K562 (cell line): Measurements from ENCODE around the gene PPM1H. TPM values are rescaled to one million over a fixed set of nuclear protein-coding genes. Genes with fewer than 3 reads are reported as not detected.

Source experiments
- BMI1 ChIP-seq: fragments of 150-350 bp; IDR thresholded peaks from 2 replicates; pipeline ENCODE4 v1.6.1; 2014; ENCODE audit warnings: low read length
- CREB1 ChIP-seq, 2 experiments: sonication (generic) in 1 of 2; formaldehyde crosslinking in 1 of 2; IDR thresholded peaks; 2 replicates each; pipeline versions ENCODE4 v1.6.1 to v1.8.0; 2012 to 2022; ENCODE audit warnings: inconsistent platforms in 1 of 2, mild to moderate bottlenecking in 1 of 2, missing genetic modification reagents in 1 of 2, moderate library complexity in 1 of 2
- IFI16 ChIP-seq: fragments of 250-450 bp; sonication (Bioruptor Pico); IDR thresholded peaks from 2 replicates; pipeline ENCODE4 v2.1.2; 2022; ENCODE audit warnings: mild to moderate bottlenecking, inconsistent platforms
- MAFG ChIP-seq: fragments of 450-650 bp; conservative IDR thresholded peaks from 2 replicates; pipeline ENCODE4 v1.6.1; 2016; ENCODE audit warnings: missing genetic modification characterization, missing compliant biosample characterization
- MED1 ChIP-seq: sonication (generic); formaldehyde crosslinking; IDR thresholded peaks from 2 replicates; pipeline ENCODE4 v1.8.1; 2023; ENCODE audit warnings: missing genetic modification reagents, borderline replicate concordance
- MYC ChIP-seq, 2 experiments: fragments of 250-450 bp in 1 of 2; sonication (Bioruptor Pico) in 1 of 2; IDR thresholded peaks; 2 replicates each; pipeline versions ENCODE4 v1.5.1 to v1.6.1; 2012 to 2021; ENCODE audit warnings: low read depth in 2 of 2, borderline replicate concordance in 1 of 2, improper control_type of control experiment in 1 of 2, low read length in 1 of 2, mild to moderate bottlenecking in 1 of 2, moderate library complexity in 1 of 2
- MYNN ChIP-seq, 2 experiments: sonication (generic); formaldehyde crosslinking in 1 of 2; IDR thresholded peaks; 2 replicates each; pipeline versions ENCODE4 v1.5.0 to v1.6.1; 2016 to 2020; ENCODE audit warnings: antibody characterized with exemption in 1 of 2, missing genetic modification reagents in 1 of 2
- NR3C1 ChIP-seq: sonication (generic); formaldehyde crosslinking; IDR thresholded peaks from 2 replicates; pipeline ENCODE4 v1.8.1; 2022; ENCODE audit warnings: missing genetic modification reagents
- POLR2B ChIP-seq: fragments of 450-650 bp; IDR thresholded peaks from 2 replicates; pipeline ENCODE4 v1.6.1; 2018; ENCODE audit warnings: low read depth; ENCODE audit not compliant: partially characterized antibody
- PTBP1 ChIP-seq: fragments of 200-400 bp; formaldehyde crosslinking; IDR thresholded peaks from 2 replicates; pipeline ENCODE4 v1.6.1; 2017; ENCODE audit warnings: low read depth, low read length
- PTRF ChIP-seq: fragments of 450-650 bp; IDR thresholded peaks from 2 replicates; pipeline ENCODE4 v1.6.1; 2016; ENCODE audit warnings: mild to moderate bottlenecking, missing genetic modification characterization, missing compliant biosample characterization
- RBM39 ChIP-seq: fragments of 200-400 bp; formaldehyde crosslinking; optimal IDR thresholded peaks from 2 replicates; pipeline ENCODE3; 2018; ENCODE audit warnings: low read depth, low read length
- RFX1 ChIP-seq: fragments of 450-650 bp; IDR thresholded peaks from 2 replicates; pipeline ENCODE4 v1.6.1; 2016; ENCODE audit warnings: mild to moderate bottlenecking, moderate library complexity
- THRA ChIP-seq: fragments of 450-650 bp; IDR thresholded peaks from 2 replicates; pipeline ENCODE4 v1.6.1; 2017; ENCODE audit warnings: mild to moderate bottlenecking, moderate library complexity
- XRCC3 ChIP-seq: fragments of 450-650 bp; IDR thresholded peaks from 2 replicates; pipeline ENCODE4 v1.6.1; 2017; ENCODE audit warnings: mild to moderate bottlenecking, moderate library complexity
- ZNF239 ChIP-seq: fragments of 250-450 bp; sonication (Bioruptor Pico); IDR thresholded peaks from 2 replicates; pipeline ENCODE4 v1.4.0; 2020; ENCODE audit warnings: mild to moderate bottlenecking
- ZNF253 ChIP-seq: fragments of 250-450 bp; sonication (Bioruptor Pico); conservative IDR thresholded peaks from 2 replicates; pipeline ENCODE4 v1.6.1; 2021; ENCODE audit warnings: mild to moderate bottlenecking
- ZNF511 ChIP-seq: sonication (generic); formaldehyde crosslinking; IDR thresholded peaks from 2 replicates; pipeline ENCODE4 v1.8.0; 2022; ENCODE audit warnings: mild to moderate bottlenecking, missing genetic modification reagents
- ZNF518B ChIP-seq: fragments of 250-450 bp; sonication (Bioruptor Pico); IDR thresholded peaks from 2 replicates; pipeline ENCODE4 v1.5.0; 2021; ENCODE audit warnings: mild to moderate bottlenecking, moderate library complexity
- ZNF583 ChIP-seq: fragments of 250-450 bp; sonication (Bioruptor Pico); IDR thresholded peaks from 2 replicates; pipeline ENCODE4 v1.4.0; 2020
- ZNF592 ChIP-seq: fragments of 450-650 bp; IDR thresholded peaks from 2 replicates; pipeline ENCODE4 v1.6.1; 2017; ENCODE audit warnings: antibody characterized with exemption, mild to moderate bottlenecking
- polyA plus RNA-seq, 8 experiments: library from polyadenylated mRNA; depleted of rRNA in 4 of 8; stranded (reverse) in 5 of 8; unstranded in 3 of 8; fragments of >200 nt; fragmentation: Nextera tagmentation in 2 of 8; fragmentation: Illumina TruSeq in 1 of 8; extraction: Ambion mirVana in 2 of 8; extraction: Trizol in 1 of 8; gene quantifications; 2 replicates each; pipeline versions ENCODE4 v1.2.1 to v1.2.3, GENCODE V29; 2011 to 2014; ENCODE audit warnings: inconsistent platforms in 1 of 8, missing spikeins in 1 of 8
- total RNA-seq, 7 experiments: library from RNA; depleted of rRNA in 6 of 7; stranded (reverse); fragments of >200 nt in 6 of 7; fragmentation: Illumina TruSeq in 2 of 7; extraction: Trizol in 2 of 7; gene quantifications; 2 replicates each; pipeline versions ENCODE4 v1.2.1 to v1.2.3, GENCODE V29; 2011 to 2021; ENCODE audit warnings: low replicate concordance in 1 of 7

The PPM1H gene
- total and polyA plus RNA-seq, 9 of the 15 experiments (the other 6 are each of a cell fraction or from before 2014, with no cell fraction given), result 5.3 to 29.3 (median 11.3) TPM

GRCh38 chr12:62760779-62761178 lies 174.2 kb downstream of the PPM1H start (continued):
- TF ChIP-seq NR3C1 (CRISPR knock-in tag), result no peak
- no peak for TF ChIP-seq PTBP1
- no peak for TF ChIP-seq POLR2B
- TF ChIP-seq CREB1 (IDR thresholded peaks at IDR 0.05), result no peak
- no peak for TF ChIP-seq CREB1 (CRISPR knock-in tag; IDR thresholded peaks at IDR 0.05)
- TF ChIP-seq MYNN (IDR thresholded peaks at IDR 0.05), result no peak
- TF ChIP-seq MYNN (CRISPR knock-in tag; IDR thresholded peaks at IDR 0.05), result no peak
- TF ChIP-seq MAFG, result no peak
- TF ChIP-seq ZNF253 (CRISPR knock-in tag), result no peak
- no peak for TF ChIP-seq ZNF592
- no peak for TF ChIP-seq XRCC3
- TF ChIP-seq ZNF239, result no peak
- no peak for TF ChIP-seq ZNF511 (CRISPR knock-in tag)
- TF ChIP-seq PTRF, result no peak
- no peak for TF ChIP-seq MED1 (CRISPR knock-in tag)
- TF ChIP-seq ZNF518B (CRISPR knock-in tag), result no peak
- no peak for TF ChIP-seq ZNF583 (CRISPR knock-in tag)
- no peak for TF ChIP-seq BMI1
- TF ChIP-seq MYC (IDR thresholded peaks at IDR 0.05; ENCODE audit: low read depth, low read length), result 0 out of 2 replicates have a peak, but pooled peaks have one; percentile 22
- TF ChIP-seq MYC (CRISPR knock-in tag; IDR thresholded peaks at IDR 0.05; ENCODE audit: borderline replicate concordance, low read depth), result no peak
- no peak for TF ChIP-seq IFI16 (CRISPR knock-in tag)
- no peak for TF ChIP-seq THRA
- peak; percentile 15; the same call in 1 of the 2 replicates for TF ChIP-seq RFX1
- no peak for TF ChIP-seq RBM39
